ENCODE results near the gene DCUN1D2. TPM values are rescaled to one million over a fixed set of nuclear protein-coding genes. Genes with fewer than 3 reads are reported as not detected.

DCUN1D2 gene
- total RNA-seq, 1 donor from 2014 or later, result 26.2 TPM

DNA sequence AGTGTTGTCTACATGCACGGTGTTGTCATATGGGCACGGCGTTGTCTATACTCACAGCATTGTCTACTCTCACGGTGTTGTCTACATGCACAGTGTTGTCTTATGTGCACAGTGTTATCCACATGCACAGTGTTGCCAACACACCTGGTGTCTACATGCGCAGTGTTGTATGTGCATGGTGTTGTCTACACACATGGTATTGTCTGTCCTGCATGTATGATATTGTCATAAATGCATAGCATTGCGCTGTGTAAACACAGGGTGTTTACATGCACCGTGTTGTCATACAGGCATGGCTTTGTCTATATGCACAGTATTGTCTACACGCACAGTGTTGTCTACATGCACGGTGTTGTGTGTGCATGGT lies 44.0 kb downstream of the DCUN1D2 start:
- no peaks in the 10 kb centered on the region for H3K9me3 Mint-ChIP-seq
- DNase-seq, result no peak
- TF ChIP-seq, protein P1, sequence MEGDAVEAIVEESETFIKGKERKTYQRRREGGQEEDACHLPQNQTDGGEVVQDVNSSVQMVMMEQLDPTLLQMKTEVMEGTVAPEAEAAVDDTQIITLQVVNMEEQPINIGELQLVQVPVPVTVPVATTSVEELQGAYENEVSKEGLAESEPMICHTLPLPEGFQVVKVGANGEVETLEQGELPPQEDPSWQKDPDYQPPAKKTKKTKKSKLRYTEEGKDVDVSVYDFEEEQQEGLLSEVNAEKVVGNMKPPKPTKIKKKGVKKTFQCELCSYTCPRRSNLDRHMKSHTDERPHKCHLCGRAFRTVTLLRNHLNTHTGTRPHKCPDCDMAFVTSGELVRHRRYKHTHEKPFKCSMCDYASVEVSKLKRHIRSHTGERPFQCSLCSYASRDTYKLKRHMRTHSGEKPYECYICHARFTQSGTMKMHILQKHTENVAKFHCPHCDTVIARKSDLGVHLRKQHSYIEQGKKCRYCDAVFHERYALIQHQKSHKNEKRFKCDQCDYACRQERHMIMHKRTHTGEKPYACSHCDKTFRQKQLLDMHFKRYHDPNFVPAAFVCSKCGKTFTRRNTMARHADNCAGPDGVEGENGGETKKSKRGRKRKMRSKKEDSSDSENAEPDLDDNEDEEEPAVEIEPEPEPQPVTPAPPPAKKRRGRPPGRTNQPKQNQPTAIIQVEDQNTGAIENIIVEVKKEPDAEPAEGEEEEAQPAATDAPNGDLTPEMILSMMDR (IDR thresholded peaks at IDR 0.05), result no peak
- H3K27me3 Mint-ChIP-seq, result no peaks in the 10 kb centered on the region
- CTCF ChIA-PET, result no interaction called here
- POLR2A ChIA-PET, result no interaction called here
- intact Hi-C loops (cut with micrococcal nuclease), result loop anchor here (1.0 to 2.0 kb wide), 3 partner anchors 44 to 146 kb away; partner anchors contain the start of gene DCUN1D2
- peaks cover 30% of the 10 kb centered on the region for H3K4me1 Mint-ChIP-seq
- H3K36me3 Mint-ChIP-seq (ENCODE audit: low read depth), result no peaks in the 10 kb centered on the region
- ATAC-seq (ENCODE audit: low read depth), result no peak
- no peak overlapping the region for H3K27ac Mint-ChIP-seq
- no peak overlapping the region for H3K4me3 Mint-ChIP-seq

DNA sequence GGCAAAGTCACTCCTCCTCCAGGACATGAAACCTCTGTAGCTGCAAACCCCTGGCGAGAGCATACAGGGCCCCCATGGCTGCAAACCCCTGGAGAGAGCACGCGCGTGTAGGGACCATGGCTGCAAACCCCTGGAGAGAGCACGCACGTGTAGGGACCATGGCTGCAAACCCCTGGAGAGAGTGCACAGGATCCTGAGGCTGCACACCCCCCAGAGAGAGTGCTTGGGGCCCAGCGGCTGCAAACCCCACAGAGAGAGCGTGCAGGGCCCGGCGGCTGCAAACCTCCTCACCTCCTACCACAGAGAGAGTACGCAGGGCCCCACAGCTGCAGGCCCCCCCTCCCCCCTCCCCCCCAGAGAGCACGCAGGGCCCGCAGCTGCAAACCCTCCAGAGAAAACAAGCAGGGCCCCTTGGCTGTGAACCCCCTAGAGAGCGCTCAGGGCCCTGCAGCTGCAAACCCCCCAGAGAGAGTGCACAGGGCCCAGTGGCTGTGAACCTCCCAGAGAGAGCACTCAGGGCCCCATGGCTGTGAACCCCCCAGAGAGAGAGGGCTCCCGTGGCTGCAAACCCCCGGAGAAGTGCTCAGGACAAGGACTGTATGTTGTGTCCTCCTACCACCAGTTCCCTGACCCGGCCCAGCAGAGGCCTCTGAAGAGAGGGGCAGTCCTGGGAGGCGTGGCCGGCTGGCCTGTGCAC lies 44.6 kb downstream of the DCUN1D2 start:
- Mint-ChIP-seq H3K36me3 (ENCODE audit: low read depth) (no peaks in the 10 kb centered on the region), H3K9me3 (no peaks in the 10 kb centered on the region), H3K4me1 (peaks cover 30% of the 10 kb centered on the region), H3K27me3 (no peaks in the 10 kb centered on the region), H3K27ac (peak overlapping the region; percentile 59), H3K4me3 (peak overlapping the region; percentile 38)
- ChIA-PET CTCF (no interaction called here), POLR2A (interaction anchor here (1.1 kb wide), 1 partner anchor 36 kb away, joined by 3 read pairs; no protein-coding TSS in a partner anchor)
- TF ChIP-seq, protein P1 (IDR thresholded peaks at IDR 0.05), result no peak
- ATAC-seq (ENCODE audit: low read depth) (peak; percentile 82), DNase-seq (peak; percentile 40)
- intact Hi-C loops (cut with micrococcal nuclease), result loop anchor here (1.0 to 2.0 kb wide), 3 partner anchors 45 to 146 kb away; partner anchors contain the start of gene DCUN1D2

DNA sequence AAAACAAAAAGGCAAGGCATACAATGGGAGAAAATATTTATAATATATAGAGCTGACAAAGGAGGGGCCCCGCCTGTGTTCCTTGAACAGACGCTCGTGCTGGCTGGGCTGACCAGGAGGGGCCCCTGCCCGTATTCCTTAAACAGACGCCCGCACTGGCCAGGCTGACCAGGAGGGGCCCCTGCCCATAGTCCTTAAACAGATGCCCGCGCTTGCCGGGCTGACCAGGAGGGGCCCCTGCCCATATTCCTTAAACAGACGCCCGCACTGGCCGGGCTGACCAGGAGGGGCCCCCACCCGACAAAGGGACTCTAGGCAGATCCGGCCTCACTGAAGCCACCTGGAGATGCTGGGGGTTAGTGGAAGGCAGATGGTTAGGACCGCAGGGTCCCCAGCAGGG lies 46.5 kb downstream of the DCUN1D2 start:
- POLR2A ChIA-PET, result no interaction called here
- no peaks in the 10 kb centered on the region for H3K9me3 Mint-ChIP-seq
- H3K27ac Mint-ChIP-seq, result no peak overlapping the region
- no peaks in the 10 kb centered on the region for H3K27me3 Mint-ChIP-seq
- intact Hi-C loops (cut with micrococcal nuclease), result no loop called here
- CTCF ChIA-PET, result no interaction called here
- H3K4me3 Mint-ChIP-seq, result no peak overlapping the region
- ATAC-seq (ENCODE audit: low read depth) (no peak), DNase-seq (no peak)
- TF ChIP-seq, protein P1 (IDR thresholded peaks at IDR 0.05), result no peak
- peaks cover 23% of the 10 kb centered on the region for H3K4me1 Mint-ChIP-seq
- no peaks in the 10 kb centered on the region for H3K36me3 Mint-ChIP-seq (ENCODE audit: low read depth)

DNA sequence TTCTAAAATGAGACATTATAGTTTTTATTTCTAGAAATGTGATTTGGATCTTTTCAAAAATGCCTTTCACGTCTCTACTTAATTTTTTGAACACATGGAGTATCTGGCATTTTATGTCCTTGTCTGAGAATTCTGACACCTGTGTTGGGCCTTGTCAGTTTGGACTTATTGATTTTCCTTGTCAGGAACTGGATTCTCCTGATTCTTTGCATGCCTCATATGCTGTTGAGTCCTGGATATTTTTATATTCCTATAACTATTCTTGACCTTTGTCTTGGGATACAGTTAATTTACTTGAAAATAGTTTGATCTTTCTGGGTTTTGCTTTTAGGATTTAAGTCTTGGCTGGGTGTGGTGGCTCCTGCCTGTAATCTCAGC lies 47.5 kb downstream of the DCUN1D2 start:
- intact Hi-C loops (cut with micrococcal nuclease), result no loop called here
- H3K27me3 Mint-ChIP-seq, result no peaks in the 10 kb centered on the region
- ChIA-PET CTCF (no interaction called here), POLR2A (no interaction called here)
- H3K36me3 Mint-ChIP-seq (ENCODE audit: low read depth), result no peaks in the 10 kb centered on the region
- DNase-seq (no peak), ATAC-seq (ENCODE audit: low read depth) (no peak)
- peaks cover 23% of the 10 kb centered on the region for H3K4me1 Mint-ChIP-seq
- TF ChIP-seq, protein P1 (IDR thresholded peaks at IDR 0.05), result no peak
- no peak overlapping the region for H3K4me3 Mint-ChIP-seq
- no peak overlapping the region for H3K27ac Mint-ChIP-seq
- H3K9me3 Mint-ChIP-seq, result no peaks in the 10 kb centered on the region

DNA sequence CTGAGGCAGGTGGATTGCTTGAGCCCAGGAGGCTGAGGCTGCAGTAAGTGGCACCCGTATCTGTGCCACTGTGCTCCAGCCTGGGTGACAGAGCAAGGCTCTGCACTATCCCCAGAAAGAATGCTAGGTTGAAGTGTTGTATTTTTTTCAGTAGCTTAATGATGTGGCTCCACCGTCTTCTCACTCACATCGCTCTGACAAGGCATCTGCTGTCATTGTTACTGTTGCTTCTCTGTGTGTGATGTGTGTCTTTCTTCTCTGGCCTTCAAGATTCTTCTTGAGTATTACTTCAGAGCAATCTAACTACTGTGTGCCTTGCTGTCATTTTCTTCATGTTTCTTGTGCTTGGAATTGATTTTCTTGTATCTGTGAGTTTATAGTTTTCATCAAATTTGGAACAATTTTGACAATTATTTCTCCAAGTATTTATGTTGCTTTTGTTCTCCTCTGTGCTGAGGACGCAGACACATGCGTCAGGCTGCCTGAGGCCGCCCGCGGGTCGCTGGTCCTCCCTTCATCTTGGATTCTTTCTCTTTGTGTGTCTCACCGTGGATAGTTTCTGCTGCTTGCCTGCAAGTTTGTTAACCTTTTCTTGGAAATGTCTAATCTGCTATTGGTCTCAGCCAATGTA lies 48.0 kb downstream of the DCUN1D2 start:
- H3K4me3 Mint-ChIP-seq, result no peak overlapping the region
- no peaks in the 10 kb centered on the region for H3K9me3 Mint-ChIP-seq
- TF ChIP-seq, protein P1 (IDR thresholded peaks at IDR 0.05), result no peak
- no peak overlapping the region for H3K27ac Mint-ChIP-seq
- DNase-seq, result no peak
- no peaks in the 10 kb centered on the region for H3K36me3 Mint-ChIP-seq (ENCODE audit: low read depth)
- ATAC-seq (ENCODE audit: low read depth), result no peak
- intact Hi-C loops (cut with micrococcal nuclease), result no loop called here
- no peaks in the 10 kb centered on the region for H3K27me3 Mint-ChIP-seq
- peaks cover 23% of the 10 kb centered on the region for H3K4me1 Mint-ChIP-seq
- CTCF ChIA-PET, result no interaction called here
- POLR2A ChIA-PET, result no interaction called here
